Prostate gland (tissue), 2 donors: ENCODE measurements around the gene EAPP. TPM values are rescaled to one million over a fixed set of nuclear protein-coding genes. Genes with fewer than 3 reads are reported as not detected.

Experiments
- DNase-seq: peaks from one replicate; pipeline ENCODE4 v3.0.0-alpha.2; 2019; ENCODE audit warnings: low spot score
- H3K27ac ChIP-seq, 2 donors: fragments of 200-600 bp; sonication (generic); 2 replicates each; pipeline ENCODE4 v1.5.1; 2017 to 2019
- H3K27me3 ChIP-seq: fragments of 200-600 bp; sonication (generic); replicated peaks from 2 replicates; pipeline ENCODE4 v1.5.1; 2019; ENCODE audit not compliant: insufficient read depth
- H3K36me3 ChIP-seq, 2 donors: fragments of 200-600 bp; sonication (generic); 1 replicate in 1 of 2; 2 replicates in 1 of 2; pipeline versions ENCODE4 v1.5.1 to v1.8.1; 2017 to 2019
- H3K4me1 ChIP-seq: fragments of 200-600 bp; sonication (generic); replicated peaks from 2 replicates; pipeline ENCODE4 v1.5.1; 2019
- H3K4me3 ChIP-seq, 2 donors: fragments of 200-600 bp; sonication (generic); 2 replicates each; pipeline ENCODE4 v1.5.1; 2017 to 2019
- H3K9me3 ChIP-seq: fragments of 200-600 bp; sonication (generic); 2 replicates; pipeline ENCODE4 v1.5.1; 2017
- CTCF ChIP-seq, 4 experiments: fragments of 200-600 bp in 2 of 4; fragments of 450-650 bp in 2 of 4; sonication (generic) in 2 of 4; IDR thresholded peaks; 1 replicate in 3 of 4; 2 replicates in 1 of 4; pipeline ENCODE4 v1.5.1; 2016 to 2019; ENCODE audit warnings: antibody characterized with exemption in 4 of 4, mild to moderate bottlenecking in 2 of 4, moderate library complexity in 2 of 4
- POLR2A ChIP-seq: fragments of 450-650 bp; IDR thresholded peaks from one replicate; pipeline ENCODE4 v1.6.1; 2016; ENCODE audit warnings: antibody characterized with exemption, mild to moderate bottlenecking
- POLR2AphosphoS5 ChIP-seq: sonication (generic); formaldehyde crosslinking; IDR thresholded peaks from one replicate; pipeline ENCODE4 v1.6.1; 2017; ENCODE audit warnings: antibody characterized with exemption
- WGBS: methylation state at CpG from one replicate; pipeline ENCODE4 v1.1.5; 2018; 5-methylcytosine and 5-hydroxymethylcytosine counted together
- intact Hi-C: fragments of 100-400 bp; cut with DNase I; formaldehyde crosslinking; loops from one replicate; pipeline ENCODE4 v1.14.2; 2022
- total RNA-seq, 2 donors: library from RNA; depleted of rRNA; stranded (reverse); fragments of >200 nt; gene quantifications; one replicate each; pipeline ENCODE4 v1.1.0, GENCODE V29; 2016

EAPP gene
- total RNA-seq, 2 donors from 2014 or later, result 41.6 to 52.6 TPM

- Histone ChIP-seq H3K36me3 (no peaks in the 10 kb centered on the region), H3K9me3 (no peaks in the 10 kb centered on the region), H3K27ac (no peak overlapping the region), H3K4me1 (no peaks in the 10 kb centered on the region), H3K4me3 (no peak overlapping the region), H3K27me3 (no peaks in the 10 kb centered on the region)
- WGBS, result 67% methylated on average over 2 of the region's 2 CpGs
- TF ChIP-seq CTCF (IDR thresholded peaks at IDR 0.05), result no peak
- no peak for TF ChIP-seq POLR2AphosphoS5
- no peak for TF ChIP-seq POLR2A
- intact Hi-C loops, result no loop called here
- no peak for DNase-seq
Observed at GRCh38 chr14:34502545-34503225, 36.8 kb downstream of the EAPP start.

- Histone ChIP-seq H3K9me3 (no peaks in the 10 kb centered on the region), H3K36me3 (no peaks in the 10 kb centered on the region), H3K27me3 (no peaks in the 10 kb centered on the region), H3K4me1 (no peaks in the 10 kb centered on the region), H3K4me3 (no peak overlapping the region), H3K27ac (no peak overlapping the region)
- no peak for DNase-seq
- WGBS, result 86% methylated on average over 2 of the region's 2 CpGs
- TF ChIP-seq POLR2A (no peak), CTCF (IDR thresholded peaks at IDR 0.05) (no peak), POLR2AphosphoS5 (no peak)
- intact Hi-C loops, result no loop called here
Observed at GRCh38 chr14:34502001-34502400, 37.5 kb downstream of the EAPP start.

- Histone ChIP-seq H3K27me3 (no peaks in the 10 kb centered on the region), H3K9me3 (no peaks in the 10 kb centered on the region), H3K27ac (no peak overlapping the region), H3K4me3 (no peak overlapping the region), H3K36me3 (no peaks in the 10 kb centered on the region), H3K4me1 (no peaks in the 10 kb centered on the region)
- DNase-seq, result no peak
- 95% methylated on average over 4 of the region's 5 CpGs for WGBS
- intact Hi-C loops, result no loop called here
- TF ChIP-seq CTCF (IDR thresholded peaks at IDR 0.05) (no peak), POLR2AphosphoS5 (no peak), POLR2A (no peak)
Observed at GRCh38 chr14:34501004-34501580, 38.4 kb downstream of the EAPP start.

- no peaks in the 10 kb centered on the region for H3K4me1 ChIP-seq
- intact Hi-C loops, result loop anchor here (5.0 kb wide), 1 partner anchor 37 kb away; the partner anchor contains the start of gene SPTSSA
- peak; percentile 22 for DNase-seq
- no peaks in the 10 kb centered on the region for H3K27me3 ChIP-seq
- no peak overlapping the region for H3K4me3 ChIP-seq
- WGBS, result 91% methylated on average over 6 of the region's 6 CpGs
- TF ChIP-seq POLR2AphosphoS5, result peak; percentile 38
- TF ChIP-seq POLR2A, result no peak
- TF ChIP-seq CTCF (IDR thresholded peaks at IDR 0.05), result peak in 3 of 4 experiments; percentile 33 to 75 (median 73)
- no peak overlapping the region for H3K27ac ChIP-seq
- H3K36me3 ChIP-seq, result no peaks in the 10 kb centered on the region
- H3K9me3 ChIP-seq, result no peaks in the 10 kb centered on the region
Observed at GRCh38 chr14:34498684-34499412, 40.7 kb downstream of the EAPP start.
